Measurements from ENCODE around the gene BTBD7.

The BTBD7 gene

DNA sequence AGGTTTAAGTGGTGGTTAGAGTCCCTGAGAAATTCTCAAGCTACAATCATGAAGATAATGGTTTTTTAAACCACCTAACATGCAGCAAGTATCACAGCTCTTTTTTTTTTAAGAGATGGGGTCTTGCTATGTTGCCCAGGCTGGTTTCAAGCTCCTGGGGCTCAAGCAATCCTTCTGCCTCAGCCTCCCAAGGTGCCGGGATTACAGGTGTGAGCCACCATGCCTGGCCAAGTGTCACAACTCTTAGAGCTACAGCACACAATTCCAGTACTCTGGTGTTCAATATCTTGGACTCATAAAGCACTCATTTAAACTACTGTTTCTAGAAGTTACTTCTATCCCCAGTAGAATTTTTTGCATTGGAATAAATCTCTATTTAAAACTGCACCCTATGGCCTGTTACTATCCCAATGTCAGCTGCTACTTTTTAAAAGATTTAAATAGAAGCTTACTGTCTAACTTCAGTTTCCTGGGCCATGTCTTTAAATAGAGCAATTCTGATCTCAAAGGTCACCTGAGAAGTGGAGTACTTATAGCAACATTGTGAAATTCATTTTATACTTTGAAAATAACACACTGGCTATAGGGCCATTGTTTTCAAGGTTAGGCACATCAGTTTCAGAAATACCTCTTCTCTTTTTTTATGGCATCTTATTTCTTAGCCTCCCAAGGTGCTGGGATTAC, 137.4 kb downstream of the BTBD7 start:
- Histone ChIP-seq H3K9me2 (replicated peaks; ENCODE audit: insufficient read depth, low read length) (no peaks in the 10 kb centered on the region), H3F3A (ENCODE audit: insufficient read depth, low read length) (no peaks in the 10 kb centered on the region), H3K36me3 (replicated peaks; ENCODE audit: insufficient read depth, low read length) (no peaks in the 10 kb centered on the region), H3K79me2 (ENCODE audit: low read length) (no peaks in the 10 kb centered on the region), H3K4me1 (ENCODE audit: low read length) (no peaks in the 10 kb centered on the region), H2AFZ (ENCODE audit: low read length) (no peak overlapping the region), H3K27me3 (replicated peaks; ENCODE audit: insufficient read depth, low read length) (no peaks in the 10 kb centered on the region), H3K27ac (ENCODE audit: low read length) (no peak overlapping the region), H3K4me2 (ENCODE audit: low read depth, low read length) (no peak overlapping the region), H3K4me3 (ENCODE audit: low read length) (no peak overlapping the region), H3K9me3 (replicated peaks; ENCODE audit: insufficient read depth, low read length) (no peaks in the 10 kb centered on the region), H3K9ac (ENCODE audit: low read length) (no peak overlapping the region), H4K20me1 (ENCODE audit: insufficient read depth, low read length) (no peaks in the 10 kb centered on the region)
- TF ChIP-seq, protein P1, sequence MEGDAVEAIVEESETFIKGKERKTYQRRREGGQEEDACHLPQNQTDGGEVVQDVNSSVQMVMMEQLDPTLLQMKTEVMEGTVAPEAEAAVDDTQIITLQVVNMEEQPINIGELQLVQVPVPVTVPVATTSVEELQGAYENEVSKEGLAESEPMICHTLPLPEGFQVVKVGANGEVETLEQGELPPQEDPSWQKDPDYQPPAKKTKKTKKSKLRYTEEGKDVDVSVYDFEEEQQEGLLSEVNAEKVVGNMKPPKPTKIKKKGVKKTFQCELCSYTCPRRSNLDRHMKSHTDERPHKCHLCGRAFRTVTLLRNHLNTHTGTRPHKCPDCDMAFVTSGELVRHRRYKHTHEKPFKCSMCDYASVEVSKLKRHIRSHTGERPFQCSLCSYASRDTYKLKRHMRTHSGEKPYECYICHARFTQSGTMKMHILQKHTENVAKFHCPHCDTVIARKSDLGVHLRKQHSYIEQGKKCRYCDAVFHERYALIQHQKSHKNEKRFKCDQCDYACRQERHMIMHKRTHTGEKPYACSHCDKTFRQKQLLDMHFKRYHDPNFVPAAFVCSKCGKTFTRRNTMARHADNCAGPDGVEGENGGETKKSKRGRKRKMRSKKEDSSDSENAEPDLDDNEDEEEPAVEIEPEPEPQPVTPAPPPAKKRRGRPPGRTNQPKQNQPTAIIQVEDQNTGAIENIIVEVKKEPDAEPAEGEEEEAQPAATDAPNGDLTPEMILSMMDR (IDR thresholded peaks at IDR 0.05; ENCODE audit: low read length) = no peak
- TF ChIP-seq EZH2phosphoT487 (IDR thresholded peaks at IDR 0.05; ENCODE audit: low read length) = no peak
- TF ChIP-seq EZH2 (optimal IDR thresholded peaks at IDR 0.05; ENCODE audit: low read depth, low read length) = no peak
- DNase-seq = no peak

Data from MM.1S (cell line).